Smooth muscle cell of the pulmonary artery (primary cell): ENCODE measurements around the gene CASS4. TPM values are rescaled to one million over a fixed set of nuclear protein-coding genes. Genes with fewer than 3 reads are reported as not detected.

Experiments used
- total RNA-seq: library from RNA; depleted of rRNA; stranded (reverse); fragments of >200 nt; gene quantifications from 2 replicates; pipeline ENCODE4 v1.2.3, GENCODE V29; 2014

The CASS4 gene, protein sequence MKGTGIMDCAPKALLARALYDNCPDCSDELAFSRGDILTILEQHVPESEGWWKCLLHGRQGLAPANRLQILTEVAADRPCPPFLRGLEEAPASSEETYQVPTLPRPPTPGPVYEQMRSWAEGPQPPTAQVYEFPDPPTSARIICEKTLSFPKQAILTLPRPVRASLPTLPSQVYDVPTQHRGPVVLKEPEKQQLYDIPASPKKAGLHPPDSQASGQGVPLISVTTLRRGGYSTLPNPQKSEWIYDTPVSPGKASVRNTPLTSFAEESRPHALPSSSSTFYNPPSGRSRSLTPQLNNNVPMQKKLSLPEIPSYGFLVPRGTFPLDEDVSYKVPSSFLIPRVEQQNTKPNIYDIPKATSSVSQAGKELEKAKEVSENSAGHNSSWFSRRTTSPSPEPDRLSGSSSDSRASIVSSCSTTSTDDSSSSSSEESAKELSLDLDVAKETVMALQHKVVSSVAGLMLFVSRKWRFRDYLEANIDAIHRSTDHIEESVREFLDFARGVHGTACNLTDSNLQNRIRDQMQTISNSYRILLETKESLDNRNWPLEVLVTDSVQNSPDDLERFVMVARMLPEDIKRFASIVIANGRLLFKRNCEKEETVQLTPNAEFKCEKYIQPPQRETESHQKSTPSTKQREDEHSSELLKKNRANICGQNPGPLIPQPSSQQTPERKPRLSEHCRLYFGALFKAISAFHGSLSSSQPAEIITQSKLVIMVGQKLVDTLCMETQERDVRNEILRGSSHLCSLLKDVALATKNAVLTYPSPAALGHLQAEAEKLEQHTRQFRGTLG
- 0.23 and 0.26 TPM in 2 replicates for total RNA-seq

DNA sequence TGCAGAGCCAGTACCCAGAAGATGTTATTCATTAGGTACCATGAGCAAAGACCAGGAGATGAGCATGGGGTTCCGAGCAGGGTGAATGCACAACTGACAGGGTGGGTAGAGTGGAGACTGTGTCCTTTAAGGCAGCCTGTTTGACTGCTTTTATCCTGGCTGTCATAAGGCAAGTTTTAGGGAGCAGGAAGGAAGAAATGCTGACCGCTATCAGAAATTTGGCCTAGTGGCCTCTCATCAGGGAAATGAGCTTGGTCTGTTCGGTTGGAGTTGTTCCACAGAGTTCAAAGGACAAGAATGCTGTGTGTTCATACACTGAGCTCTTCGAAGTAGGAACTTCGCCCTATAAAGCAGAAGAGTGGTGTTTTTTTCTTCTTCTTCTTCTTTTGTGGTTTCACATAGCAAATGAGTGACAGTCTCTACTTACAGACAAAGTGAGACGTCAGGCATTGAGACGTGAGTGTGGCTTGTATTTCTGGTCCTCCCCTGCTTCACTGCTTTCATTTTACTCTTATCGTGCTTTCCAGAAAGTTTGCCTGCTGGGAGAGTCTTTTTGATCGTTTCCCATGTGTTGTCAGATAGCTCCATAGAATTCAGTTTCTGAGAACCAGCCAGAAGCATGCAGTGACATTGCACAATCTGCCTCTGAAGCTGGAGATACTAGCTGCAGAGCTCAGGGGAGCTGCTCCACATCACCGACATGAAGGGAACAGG is at the start of gene CASS4:
CASS4 (plus strand) TSS at position 502 of the 714 bp plus-strand sequence; CDS start at position 701, 199 bp downstream.

DNA sequence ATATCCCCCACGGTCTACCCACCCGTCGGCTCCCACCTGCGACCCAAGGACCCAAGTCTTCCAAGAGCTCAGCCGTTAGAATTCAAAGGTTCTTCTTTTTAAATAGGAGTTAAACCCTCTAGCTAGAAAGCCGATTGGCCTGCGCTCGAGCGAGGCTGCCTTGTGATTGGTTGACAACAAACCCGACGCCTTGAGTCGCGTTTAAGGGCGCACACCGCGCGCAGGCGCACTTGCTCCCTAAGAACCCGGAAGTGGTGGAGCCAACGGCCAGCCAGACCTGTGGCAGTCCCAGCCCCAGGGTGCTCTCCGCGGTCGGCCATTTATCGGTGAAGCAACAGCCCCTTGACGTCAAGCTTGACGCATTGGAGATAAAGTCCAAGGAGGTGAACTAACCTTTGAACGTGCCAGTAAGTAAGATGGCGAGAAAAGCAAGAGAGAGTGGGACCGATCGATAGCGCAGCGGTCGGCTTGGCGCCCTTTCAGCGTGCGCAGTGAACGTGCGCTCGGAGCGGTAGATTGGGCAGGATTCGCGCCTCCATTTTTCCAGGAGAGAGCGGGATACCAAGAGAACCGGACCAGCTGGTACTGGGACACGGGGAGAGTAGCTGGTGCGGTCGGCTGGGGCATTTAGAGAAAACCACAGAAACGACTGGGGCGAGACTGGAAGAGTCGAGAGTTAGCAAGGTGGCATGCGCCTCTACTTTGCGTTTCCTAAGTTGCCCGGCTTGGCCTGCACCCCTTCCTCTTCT is 19.8 kb upstream of the CASS4 start, which contains the start of the genes AURKA and CSTF1:
AURKA (minus strand) TSS at position 84 of the 749 bp plus-strand sequence. CDS start 4,018 bp downstream, outside the sequence.
CSTF1 (plus strand) TSS at position 514 of the 749 bp plus-strand sequence. CDS start 2,908 bp downstream, outside the sequence.

DNA sequence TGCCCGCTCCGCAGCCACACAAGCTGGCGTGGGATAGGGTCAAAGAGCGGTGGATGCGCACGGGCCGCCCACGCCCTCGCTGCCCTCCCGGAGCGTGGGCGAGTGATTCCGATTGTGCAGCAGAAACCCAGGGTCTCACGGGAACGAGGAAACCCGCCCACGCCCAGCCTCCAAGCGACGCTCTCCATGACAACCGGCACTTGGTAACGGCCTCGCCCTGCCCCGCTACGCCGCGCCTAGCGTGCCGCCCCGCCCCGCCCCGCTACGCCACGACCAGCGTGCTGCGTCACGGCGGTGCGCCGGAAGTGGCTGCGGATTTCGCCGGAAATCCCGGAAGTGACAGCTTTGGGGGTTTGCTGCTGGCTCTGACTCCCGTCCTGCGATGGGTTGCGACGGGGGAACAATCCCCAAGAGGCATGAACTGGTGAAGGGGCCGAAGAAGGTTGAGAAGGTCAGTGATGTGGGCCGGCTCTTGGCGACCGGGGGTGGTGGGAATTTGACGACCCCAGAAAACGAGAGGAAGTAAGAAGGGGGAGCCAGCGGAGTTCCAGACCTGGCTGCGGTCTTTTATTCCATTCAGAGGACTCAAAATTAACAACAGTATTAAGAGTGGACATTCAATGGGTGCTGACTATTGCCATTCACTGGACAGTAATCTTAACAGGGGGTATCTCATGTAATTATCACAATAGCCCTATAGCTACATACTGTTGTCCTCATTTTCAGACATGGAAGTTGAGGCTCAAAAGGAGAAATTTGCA is 56.4 kb downstream of the CASS4 start, which contains the start of gene RTF2:
RTF2 (plus strand) TSS at position 312 of the 761 bp plus-strand sequence; CDS start at position 383, 71 bp downstream.

Other genes starting within 250 kb of the CASS4 start
- not detected in 2 replicates for gene MC3R, start 163.5 kb upstream of the CASS4 start, total RNA-seq
- 48.2 and 51.5 TPM in 2 replicates for gene FAM210B, start 53.3 kb upstream of the CASS4 start, total RNA-seq
- 6.0 and 14.5 TPM in 2 replicates for gene AURKA, start 20.0 kb upstream of the CASS4 start, total RNA-seq
- 24.8 and 28.9 TPM in 2 replicates for gene CSTF1, start 19.6 kb upstream of the CASS4 start, total RNA-seq
- 71.4 and 74.5 TPM in 2 replicates for gene RTF2, start 56.4 kb downstream of the CASS4 start, total RNA-seq
- not detected in 2 replicates for gene FAM209A, start 112.5 kb downstream of the CASS4 start, total RNA-seq
- not detected in 2 replicates for gene FAM209B, start 121.0 kb downstream of the CASS4 start, total RNA-seq
- not detected in 2 replicates for gene TFAP2C, start 217.0 kb downstream of the CASS4 start, total RNA-seq